ENCODE data around the gene RPS6KA4. TPM values are rescaled to one million over a fixed set of nuclear protein-coding genes. Genes with fewer than 3 reads are reported as not detected.
"Not testable (repeated sequence)": the region's sequence is repeated elsewhere in the genome, so short reads cannot be mapped to it uniquely, and the experiment has no call there.

RPS6KA4 gene
- total RNA-seq, 1 donor from 2014 or later, result 12.7 TPM

- no peaks in the 10 kb centered on the region for H3K79me2 ChIP-seq (ENCODE audit: low read depth)
- peak overlapping the region; percentile 31 for H3K27ac Mint-ChIP-seq
- no peak overlapping the region for H3K9ac ChIP-seq
- TF ChIP-seq CTCF (IDR thresholded peaks at IDR 0.05), result no peak
- no peak for TF ChIP-seq EZH2phosphoT487 (IDR thresholded peaks at IDR 0.05)
- TF ChIP-seq EZH2 (IDR thresholded peaks at IDR 0.05), result no peak
- H3K4me3 ChIP-seq, result no peak overlapping the region
- no peaks in the 10 kb centered on the region for H3K36me3 ChIP-seq
- peak overlapping the region; percentile 76 for H2AFZ ChIP-seq (replicated peaks)
- H3K27me3 Mint-ChIP-seq (ENCODE audit: insufficient read depth, low read depth), result peaks cover 2% of the 10 kb centered on the region
- no peaks in the 10 kb centered on the region for H4K20me1 ChIP-seq (ENCODE audit: low read depth)
- peaks cover 10% of the 10 kb centered on the region for H3K4me1 ChIP-seq
- H3F3A ChIP-seq (ENCODE audit: low read depth), result no peaks in the 10 kb centered on the region
- peaks cover 19% of the 10 kb centered on the region for H3K4me1 Mint-ChIP-seq
- H3K27me3 ChIP-seq, result no peaks in the 10 kb centered on the region
- no peaks in the 10 kb centered on the region for H3K36me3 Mint-ChIP-seq
- H3K4me3 Mint-ChIP-seq, result no peak overlapping the region
- H3K9me3 Mint-ChIP-seq, result peaks cover 1% of the 10 kb centered on the region
- no peak overlapping the region for H3K27ac ChIP-seq
- no peaks in the 10 kb centered on the region for H3K9me3 ChIP-seq (ENCODE audit: low read depth)
- peak overlapping the region; percentile 38 for H3K4me2 ChIP-seq
- DNase-seq (ENCODE audit: low spot score), result peak; percentile 30
Observed at GRCh38 chr11:64415286-64415685, 56.3 kb downstream of the RPS6KA4 start.

GRCh38 chr11:64415996-64416728 is 57.2 kb downstream of the RPS6KA4 start:
- H3K4me3 Mint-ChIP-seq, result no peak overlapping the region
- TF ChIP-seq EZH2 (IDR thresholded peaks at IDR 0.05) (no peak), CTCF (IDR thresholded peaks at IDR 0.05) (no peak), EZH2phosphoT487 (IDR thresholded peaks at IDR 0.05) (no peak)
- no peaks in the 10 kb centered on the region for H4K20me1 ChIP-seq (ENCODE audit: low read depth)

DNA sequence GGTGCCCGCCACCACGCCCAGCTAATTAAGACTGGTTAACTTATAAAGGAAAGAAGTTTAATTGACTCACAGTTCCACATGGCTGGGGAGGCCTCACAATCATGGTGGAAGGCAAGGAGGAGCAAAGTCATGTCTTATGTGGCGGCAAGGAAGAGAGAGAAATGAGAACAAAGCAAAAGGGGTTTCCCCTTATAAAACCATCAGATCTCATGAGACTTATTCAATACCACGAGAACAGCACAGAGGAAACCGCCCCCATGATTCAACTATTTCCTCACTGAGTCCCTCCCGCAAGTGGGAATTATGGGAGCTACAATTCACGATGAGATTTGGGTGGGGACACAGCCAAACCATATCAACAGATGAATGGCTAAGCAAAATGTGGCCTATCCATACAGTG is 59.3 kb downstream of the RPS6KA4 start:
- not testable (repeated sequence) for H3K27ac ChIP-seq; H3K27me3 Mint-ChIP-seq (ENCODE audit: insufficient read depth, low read depth); H3K27ac Mint-ChIP-seq; H3K9me3 ChIP-seq (ENCODE audit: low read depth); H3K27me3 ChIP-seq; DNase-seq (ENCODE audit: low spot score); H3K79me2 ChIP-seq (ENCODE audit: low read depth); H3K4me1 ChIP-seq; H4K20me1 ChIP-seq (ENCODE audit: low read depth); H3K4me3 Mint-ChIP-seq; H3K36me3 Mint-ChIP-seq; H3K36me3 ChIP-seq; H3K9ac ChIP-seq; H3K4me2 ChIP-seq; H3F3A ChIP-seq (ENCODE audit: low read depth); H2AFZ ChIP-seq (replicated peaks); H3K4me3 ChIP-seq
- H3K4me1 Mint-ChIP-seq, result peaks cover 11% of the 10 kb centered on the region
- H3K9me3 Mint-ChIP-seq, result peaks cover 15% of the 10 kb centered on the region

More at GRCh38 chr11:64415996-64416728, 57.2 kb downstream of the RPS6KA4 start:
- peaks cover 2% of the 10 kb centered on the region for H3K9me3 Mint-ChIP-seq
- no peaks in the 10 kb centered on the region for H3K79me2 ChIP-seq (ENCODE audit: low read depth)
- no peak overlapping the region for H3K27ac ChIP-seq
- H3F3A ChIP-seq (ENCODE audit: low read depth), result no peaks in the 10 kb centered on the region
- no peak overlapping the region for H3K4me2 ChIP-seq
- H3K36me3 Mint-ChIP-seq, result no peaks in the 10 kb centered on the region
- no peak overlapping the region for H3K9ac ChIP-seq
- peaks cover 11% of the 10 kb centered on the region for H3K4me1 Mint-ChIP-seq
- no peaks in the 10 kb centered on the region for H3K36me3 ChIP-seq
- no peak overlapping the region for H3K4me3 ChIP-seq
- no peaks in the 10 kb centered on the region for H3K27me3 ChIP-seq
- DNase-seq (ENCODE audit: low spot score), result no peak
- no peak overlapping the region for H2AFZ ChIP-seq (replicated peaks)
- H3K27me3 Mint-ChIP-seq (ENCODE audit: insufficient read depth, low read depth), result no peaks in the 10 kb centered on the region
- peaks cover 10% of the 10 kb centered on the region for H3K4me1 ChIP-seq
- H3K9me3 ChIP-seq (ENCODE audit: low read depth), result no peaks in the 10 kb centered on the region
- H3K27ac Mint-ChIP-seq, result no peak overlapping the region

DNA sequence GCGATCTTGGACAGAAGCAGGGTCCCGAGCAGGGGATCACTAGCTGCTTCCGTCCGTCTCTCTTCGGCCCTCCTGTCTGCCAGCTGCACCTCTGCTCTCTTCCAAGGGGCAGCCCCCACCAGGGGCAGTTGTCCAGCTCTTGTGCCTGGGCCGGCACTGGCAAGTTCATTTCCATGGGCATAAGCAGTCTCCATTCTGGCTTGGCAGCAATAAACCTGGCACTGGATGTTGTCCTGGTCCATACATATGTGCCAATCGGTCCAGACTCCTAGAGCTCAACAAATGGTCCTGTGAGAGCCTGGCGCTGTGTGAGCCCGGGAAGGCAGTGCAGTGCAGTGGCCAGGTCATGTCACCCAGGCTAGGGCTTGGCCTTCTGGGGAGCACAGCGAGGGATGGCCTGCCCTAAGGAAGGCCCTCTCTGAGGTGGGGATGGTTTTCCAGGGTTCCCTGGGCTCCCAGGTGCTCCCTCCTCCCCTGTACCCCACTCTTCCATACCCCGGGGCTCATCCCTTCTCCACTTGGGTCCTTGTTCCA is 60.4 kb downstream of the RPS6KA4 start:
- no peaks in the 10 kb centered on the region for H3K36me3 Mint-ChIP-seq
- no peak overlapping the region for H3K4me3 Mint-ChIP-seq
- TF ChIP-seq EZH2phosphoT487 (IDR thresholded peaks at IDR 0.05) (no peak), EZH2 (IDR thresholded peaks at IDR 0.05) (no peak), CTCF (IDR thresholded peaks at IDR 0.05) (no peak)
- DNase-seq (ENCODE audit: low spot score), result no peak
- no peak overlapping the region for H3K4me3 ChIP-seq
- no peak overlapping the region for H3K4me2 ChIP-seq
- H3K4me1 ChIP-seq, result peaks cover 10% of the 10 kb centered on the region
- no peak overlapping the region for H3K27ac Mint-ChIP-seq
- H3K79me2 ChIP-seq (ENCODE audit: low read depth), result no peaks in the 10 kb centered on the region
- H3F3A ChIP-seq (ENCODE audit: low read depth), result no peaks in the 10 kb centered on the region
- H3K9me3 Mint-ChIP-seq, result peaks cover 16% of the 10 kb centered on the region
- H4K20me1 ChIP-seq (ENCODE audit: low read depth), result no peaks in the 10 kb centered on the region
- no peak overlapping the region for H3K9ac ChIP-seq
- H2AFZ ChIP-seq (replicated peaks), result no peak overlapping the region
- no peaks in the 10 kb centered on the region for H3K36me3 ChIP-seq
- no peaks in the 10 kb centered on the region for H3K9me3 ChIP-seq (ENCODE audit: low read depth)
- H3K4me1 Mint-ChIP-seq, result peaks cover 11% of the 10 kb centered on the region
- H3K27me3 Mint-ChIP-seq (ENCODE audit: insufficient read depth, low read depth), result peaks cover 4% of the 10 kb centered on the region
- H3K27me3 ChIP-seq, result no peaks in the 10 kb centered on the region
- H3K27ac ChIP-seq, result no peak overlapping the region
